Activated T-cell treated with anti-CD3 and anti-CD28 coated beads for 4 hours (primary cell): ENCODE data around the gene SPTA1.

Source experiments
- DNase-seq: peaks from one replicate; pipeline ENCODE4 v3.0.0-alpha.2; 2020

Gene SPTA1

GRCh38 chr1:158563853-158564252, 122.7 kb downstream of the SPTA1 start:
- no peak for DNase-seq
